ENCODE measurements around the gene SLC2A8.

DNA sequence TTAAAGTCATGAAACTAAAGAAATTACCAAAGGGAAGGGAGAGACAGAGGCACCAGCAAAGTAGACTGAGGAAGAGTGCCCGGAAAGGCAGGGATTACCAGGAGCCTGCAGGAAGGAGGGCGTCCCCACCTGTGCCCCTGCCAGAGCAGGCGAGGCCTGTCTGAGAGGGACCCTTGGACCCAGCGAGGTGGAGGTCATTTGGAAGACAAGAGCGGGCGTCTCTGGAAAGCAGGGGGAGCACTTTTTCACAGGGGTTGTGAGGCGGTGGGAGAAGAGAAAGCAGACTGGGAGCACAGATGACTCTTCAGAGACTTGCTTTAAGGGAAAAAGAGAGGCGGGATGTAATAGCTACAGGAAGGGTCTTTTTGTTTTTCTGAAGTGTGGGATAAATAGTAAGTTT is 27.5 kb upstream of the SLC2A8 start:
- TF ChIP-seq, protein P1, sequence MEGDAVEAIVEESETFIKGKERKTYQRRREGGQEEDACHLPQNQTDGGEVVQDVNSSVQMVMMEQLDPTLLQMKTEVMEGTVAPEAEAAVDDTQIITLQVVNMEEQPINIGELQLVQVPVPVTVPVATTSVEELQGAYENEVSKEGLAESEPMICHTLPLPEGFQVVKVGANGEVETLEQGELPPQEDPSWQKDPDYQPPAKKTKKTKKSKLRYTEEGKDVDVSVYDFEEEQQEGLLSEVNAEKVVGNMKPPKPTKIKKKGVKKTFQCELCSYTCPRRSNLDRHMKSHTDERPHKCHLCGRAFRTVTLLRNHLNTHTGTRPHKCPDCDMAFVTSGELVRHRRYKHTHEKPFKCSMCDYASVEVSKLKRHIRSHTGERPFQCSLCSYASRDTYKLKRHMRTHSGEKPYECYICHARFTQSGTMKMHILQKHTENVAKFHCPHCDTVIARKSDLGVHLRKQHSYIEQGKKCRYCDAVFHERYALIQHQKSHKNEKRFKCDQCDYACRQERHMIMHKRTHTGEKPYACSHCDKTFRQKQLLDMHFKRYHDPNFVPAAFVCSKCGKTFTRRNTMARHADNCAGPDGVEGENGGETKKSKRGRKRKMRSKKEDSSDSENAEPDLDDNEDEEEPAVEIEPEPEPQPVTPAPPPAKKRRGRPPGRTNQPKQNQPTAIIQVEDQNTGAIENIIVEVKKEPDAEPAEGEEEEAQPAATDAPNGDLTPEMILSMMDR (IDR thresholded peaks at IDR 0.05), result no peak
- TF ChIP-seq POLR2A (IDR thresholded peaks at IDR 0.05), result no peak

All from adrenal gland (tissue), 5 donors.